GM18868 (cell line): ENCODE data around the gene CPZ.

ENCODE experiments used
- ATAC-seq: cut with Tn5 transposase; IDR thresholded peaks from one replicate; pipeline ENCODE4 v1.9.1; 2021; ENCODE audit warnings: mild to moderate bottlenecking, moderate library complexity; ENCODE audit not compliant: unreplicated experiment

The CPZ gene

DNA sequence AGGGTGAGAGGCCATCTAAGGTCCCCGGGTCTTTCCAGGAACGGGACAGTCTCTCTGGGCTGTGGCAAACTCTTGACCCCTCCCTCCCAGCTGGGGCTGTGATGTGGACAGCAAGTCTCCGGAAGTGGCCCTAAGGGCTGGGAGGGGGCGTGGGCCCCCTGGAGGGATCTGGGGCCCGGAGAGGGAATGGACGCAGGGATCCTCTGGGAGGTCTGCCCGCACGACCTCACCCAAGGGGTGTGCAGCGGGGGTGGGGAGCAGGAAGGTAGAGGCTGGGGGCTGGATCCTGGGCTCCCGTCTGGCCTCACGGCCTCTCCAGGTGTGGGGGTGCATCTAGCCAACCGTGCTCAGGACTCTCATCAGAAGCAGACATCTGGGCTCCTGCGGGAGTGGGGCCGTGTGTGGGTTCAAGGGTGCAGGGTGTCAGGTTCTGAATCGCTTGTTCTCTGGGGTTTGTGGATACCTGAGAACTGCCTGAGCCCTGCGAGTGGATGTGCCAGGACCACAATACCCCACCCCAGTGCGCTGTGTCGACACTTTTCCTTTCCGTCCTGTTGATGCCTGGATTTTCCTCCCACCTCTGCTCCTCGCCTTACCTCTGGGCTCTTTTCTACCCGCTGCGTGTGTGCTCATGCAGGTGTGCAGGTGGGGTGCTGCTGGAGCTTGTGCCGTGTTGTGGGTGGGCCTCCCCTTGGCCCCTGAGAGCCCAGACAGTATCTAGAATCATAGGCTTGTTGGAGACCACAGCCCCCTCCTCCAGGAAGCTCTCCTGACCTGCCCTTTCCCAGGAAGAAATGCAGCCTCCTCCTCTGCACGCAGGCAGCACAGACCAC lies 915 bp downstream of the CPZ start:
- no peak for ATAC-seq

DNA sequence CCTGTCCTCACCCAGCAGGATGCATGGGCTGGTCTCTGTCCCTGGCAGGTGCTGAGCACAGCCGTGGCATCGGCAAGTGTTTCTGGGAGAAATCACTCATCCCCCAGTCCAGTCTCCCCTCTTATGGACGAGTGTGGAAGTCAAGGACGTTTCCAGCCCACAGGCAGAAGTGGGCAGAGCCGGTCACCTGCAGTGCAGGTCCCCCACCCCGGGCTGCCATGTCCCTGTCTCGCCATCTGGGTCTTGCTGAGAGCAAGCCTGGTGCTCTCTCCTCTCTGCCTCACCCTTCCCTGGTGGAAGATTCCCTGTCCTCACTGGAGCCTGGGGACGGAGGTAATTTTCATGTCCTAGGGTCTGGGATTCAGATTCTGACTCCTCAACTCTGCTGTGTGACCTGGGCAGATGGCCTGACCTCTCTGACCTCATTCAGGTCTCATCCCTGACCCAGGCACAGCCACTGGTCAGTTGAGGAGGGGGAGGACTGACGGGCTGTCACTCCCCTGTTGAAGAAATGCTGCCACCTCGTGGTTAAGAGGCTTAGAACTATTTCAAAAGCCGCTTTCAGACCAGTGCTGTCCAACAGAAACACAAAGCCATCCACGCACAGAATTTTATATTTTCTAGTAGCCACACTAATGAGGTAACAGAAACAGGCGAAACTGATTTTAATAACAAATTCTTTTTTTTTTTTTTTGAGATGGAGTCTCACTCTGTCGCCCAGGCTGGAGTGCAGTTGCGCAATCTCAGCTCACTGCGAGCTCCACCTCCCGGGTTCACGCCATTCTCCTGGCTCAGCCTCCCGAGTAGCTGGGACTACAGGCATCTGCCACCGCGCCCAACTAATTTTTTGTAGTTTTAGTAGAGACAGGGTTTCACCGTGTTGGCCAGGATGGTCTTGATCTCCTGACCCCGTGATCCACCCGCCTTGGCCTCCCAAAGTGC lies 1.8 kb downstream of the CPZ start:
- no peak for ATAC-seq

DNA sequence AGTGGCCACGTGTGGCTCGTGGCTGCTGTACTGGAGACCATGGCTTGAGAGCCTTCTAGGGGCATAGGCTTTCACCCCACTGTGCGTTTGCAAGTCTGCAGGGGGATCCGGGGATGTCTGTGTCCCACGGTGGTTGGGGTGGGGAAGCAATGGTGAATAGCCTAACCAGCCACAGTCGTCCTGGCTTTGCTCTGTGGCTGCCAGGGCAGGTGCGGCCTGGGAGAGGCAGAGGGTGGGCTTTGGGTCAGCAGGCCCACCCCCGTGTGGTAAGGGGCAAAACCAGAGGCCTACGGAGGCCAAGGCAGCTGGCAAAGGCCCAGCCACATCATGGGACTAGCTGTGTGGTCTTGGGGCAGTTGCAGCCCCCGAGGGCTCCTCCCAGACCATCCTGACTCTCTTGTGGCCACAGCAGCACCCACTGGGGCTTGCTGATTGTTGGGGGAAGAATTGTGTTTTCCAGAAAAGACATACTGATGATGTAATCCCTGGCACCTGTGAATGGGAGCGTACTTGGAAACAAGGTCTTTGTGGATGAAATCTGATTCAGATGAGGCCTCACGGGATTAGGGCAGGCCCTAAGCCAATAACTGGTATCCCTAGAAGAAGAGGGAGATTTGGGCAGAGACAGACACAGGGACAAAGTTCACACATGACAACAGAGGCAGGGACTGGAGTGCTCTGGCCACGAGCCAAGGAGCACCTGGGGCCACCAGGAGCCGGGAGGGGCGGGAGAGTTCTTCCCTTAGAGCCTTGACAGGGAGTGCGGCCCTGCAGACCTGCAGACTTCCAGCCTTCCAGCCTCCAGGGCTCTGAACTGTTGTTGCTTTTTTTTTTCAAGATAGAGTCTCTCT lies 2.9 kb downstream of the CPZ start:
- ATAC-seq: no peak

DNA sequence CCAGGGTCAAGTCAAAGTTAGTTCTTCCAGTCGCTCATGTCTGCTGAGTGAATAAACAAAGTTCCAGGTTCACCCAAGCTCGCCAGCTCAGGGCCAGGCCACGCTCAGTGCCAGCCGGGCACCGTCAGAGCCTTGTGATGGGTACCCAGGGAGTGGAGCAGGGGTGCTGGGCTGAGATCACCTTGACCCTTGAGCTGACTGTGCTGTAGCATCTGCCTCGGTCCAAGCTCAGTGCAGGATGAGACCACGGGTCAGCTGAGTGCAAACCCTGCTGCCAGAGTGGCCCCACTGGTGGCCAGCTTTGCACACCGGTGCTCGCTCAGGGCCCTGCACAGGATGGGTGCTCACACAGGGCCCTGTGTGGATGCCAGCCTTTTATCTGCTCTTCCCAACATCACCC lies 4.3 kb downstream of the CPZ start:
- ATAC-seq: no peak

DNA sequence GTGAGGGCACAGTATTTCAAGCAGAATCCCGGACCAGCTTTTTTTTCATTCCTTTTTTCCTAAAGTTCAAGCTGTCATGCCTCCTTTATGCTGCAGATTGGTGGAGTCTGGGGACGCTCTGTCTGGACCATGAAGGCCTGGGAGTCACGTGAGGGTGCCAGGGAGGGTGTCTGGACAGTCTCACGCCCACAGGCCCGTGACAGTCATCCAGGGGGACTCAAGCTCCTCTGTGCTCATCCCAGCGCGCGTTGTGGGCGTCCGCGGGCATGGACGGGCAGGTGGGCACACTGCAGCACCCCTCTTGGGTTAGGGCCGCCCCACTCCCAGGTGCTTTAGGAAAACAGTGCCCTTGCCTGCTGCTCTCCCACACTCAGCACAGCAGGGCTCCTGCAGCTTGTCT lies 4.8 kb downstream of the CPZ start:
- no peak for ATAC-seq

DNA sequence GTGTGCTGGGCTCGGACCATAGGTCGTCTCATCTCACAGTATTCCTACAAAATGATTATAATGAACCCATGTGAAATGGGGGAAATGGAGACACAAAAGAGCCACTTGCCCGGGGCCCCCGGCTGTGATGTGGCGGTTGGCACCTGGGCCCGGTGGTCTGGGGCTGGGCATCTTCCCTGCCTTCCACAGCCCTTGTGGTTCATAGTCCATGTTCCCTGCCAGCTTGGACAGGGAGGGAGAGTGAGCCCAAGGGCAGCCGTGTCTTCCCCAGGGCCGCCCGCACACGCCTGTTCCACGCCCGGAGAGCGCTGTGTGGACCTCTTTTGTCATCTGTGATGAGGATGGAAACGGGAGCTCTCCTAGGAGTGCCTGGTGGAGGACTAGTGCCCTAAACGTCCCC lies 5.2 kb downstream of the CPZ start:
- ATAC-seq: no peak

DNA sequence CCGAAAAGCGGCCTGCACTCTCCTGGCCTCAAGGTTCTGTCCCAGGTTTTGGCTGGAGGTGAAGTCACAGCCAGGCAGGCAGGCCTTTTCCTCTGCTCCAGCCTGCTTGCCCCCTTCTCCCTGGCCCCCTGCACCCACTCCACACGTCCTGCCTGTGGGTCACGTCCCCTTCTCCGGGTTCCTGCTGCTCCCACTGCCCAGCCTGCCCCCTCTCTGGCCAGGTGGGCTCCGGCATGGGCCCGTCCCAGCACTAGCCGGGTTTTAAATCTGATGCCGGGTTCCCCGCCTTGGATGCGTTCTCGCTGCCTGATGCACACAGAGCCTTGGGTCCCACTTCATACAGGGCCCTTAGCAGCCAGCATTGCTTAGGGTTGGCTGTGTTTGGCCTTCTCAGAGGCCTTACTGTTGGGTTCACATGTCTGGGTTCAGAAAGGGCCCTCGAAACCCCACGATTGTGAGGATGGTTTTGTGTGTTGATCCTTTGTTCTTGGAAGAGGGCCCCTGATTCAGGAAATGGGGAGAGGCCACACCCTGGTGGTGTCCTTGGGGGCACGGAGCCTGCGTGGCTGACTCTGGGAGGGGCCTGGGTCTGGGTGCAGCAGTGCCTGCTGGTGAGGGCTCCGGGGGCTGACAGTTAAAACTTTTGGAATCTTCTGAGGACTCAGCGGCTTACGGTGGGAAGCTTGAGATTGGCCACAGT lies 6.0 kb downstream of the CPZ start:
- ATAC-seq: no peak

DNA sequence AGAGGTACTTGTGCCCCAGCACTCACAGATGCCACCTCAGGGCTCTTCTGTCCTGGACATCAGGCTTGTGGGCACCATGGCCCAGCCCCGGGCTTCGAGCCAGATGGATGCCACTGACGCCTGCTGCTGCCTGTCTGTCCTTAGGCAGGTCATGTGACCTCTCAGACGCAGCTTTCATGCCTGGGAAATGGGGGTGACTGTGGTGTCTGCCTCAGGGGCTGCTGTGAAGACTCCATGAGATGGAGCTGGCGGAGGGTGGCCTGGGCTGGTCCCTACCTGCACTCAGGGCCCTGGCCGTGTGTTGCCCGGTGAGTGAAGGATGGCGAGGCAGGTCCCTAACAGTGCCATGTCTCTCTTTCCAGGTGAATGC lies 6.5 kb downstream of the CPZ start:
- ATAC-seq: no peak

DNA sequence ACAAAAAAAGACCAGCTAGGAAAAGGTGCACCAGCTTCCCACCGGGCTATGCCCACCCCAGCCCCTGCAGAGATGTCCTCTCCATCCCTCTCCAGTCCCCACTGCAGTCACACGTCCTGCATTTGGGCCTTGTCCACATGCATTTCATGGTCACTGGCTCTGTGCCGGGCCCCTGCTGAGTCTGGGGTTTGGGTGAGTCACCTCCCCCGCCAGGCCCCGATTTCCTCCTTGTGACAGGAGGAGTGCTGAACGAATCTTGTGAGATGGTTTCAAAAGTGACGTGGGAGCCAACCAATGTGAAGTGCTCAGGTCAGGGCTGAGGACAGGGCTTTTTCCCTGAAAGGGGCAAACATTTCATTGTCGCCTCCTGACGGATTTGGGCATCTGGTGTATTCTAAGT lies 7.1 kb downstream of the CPZ start:
- ATAC-seq: no peak

DNA sequence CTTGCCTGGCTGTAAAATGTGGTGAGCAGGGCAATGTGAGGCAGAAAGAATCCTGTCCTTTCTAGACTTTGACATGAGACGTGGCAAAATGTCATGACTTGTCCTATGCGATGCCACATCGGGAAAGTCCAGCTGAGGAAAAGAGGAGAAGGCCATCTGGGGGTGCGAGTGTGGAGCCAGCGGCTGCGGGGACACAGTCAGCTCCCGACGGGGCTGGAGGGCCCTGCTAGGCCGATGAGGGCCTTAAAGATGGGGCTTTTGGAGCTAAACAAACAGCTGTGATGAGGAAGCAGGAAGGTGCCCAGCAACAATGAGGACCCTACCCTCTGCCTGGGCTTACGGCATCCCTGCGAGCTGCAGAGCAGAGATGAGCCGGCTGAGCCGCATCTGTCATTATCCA lies 7.7 kb downstream of the CPZ start:
- ATAC-seq: no peak

DNA sequence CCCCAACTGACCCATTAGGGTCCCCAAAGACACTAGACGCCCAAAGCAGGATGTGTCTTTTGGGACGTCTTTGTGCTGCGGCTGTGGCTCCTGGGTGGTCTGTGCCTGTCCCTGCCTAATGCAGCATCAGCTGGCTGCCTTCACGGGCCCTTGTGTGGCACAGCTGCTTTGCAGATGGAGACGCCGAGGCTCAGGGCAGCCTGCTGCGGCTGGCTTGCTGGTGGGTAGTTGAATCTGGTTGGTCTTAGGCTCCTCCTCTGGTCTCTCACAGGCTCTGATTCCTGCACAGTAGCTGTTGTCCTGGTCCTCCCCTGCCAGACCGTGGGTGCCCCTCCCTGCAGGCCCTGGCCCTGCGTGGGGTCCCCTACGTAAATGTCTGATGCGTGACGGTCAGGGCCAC lies 8.1 kb downstream of the CPZ start:
- no peak for ATAC-seq

DNA sequence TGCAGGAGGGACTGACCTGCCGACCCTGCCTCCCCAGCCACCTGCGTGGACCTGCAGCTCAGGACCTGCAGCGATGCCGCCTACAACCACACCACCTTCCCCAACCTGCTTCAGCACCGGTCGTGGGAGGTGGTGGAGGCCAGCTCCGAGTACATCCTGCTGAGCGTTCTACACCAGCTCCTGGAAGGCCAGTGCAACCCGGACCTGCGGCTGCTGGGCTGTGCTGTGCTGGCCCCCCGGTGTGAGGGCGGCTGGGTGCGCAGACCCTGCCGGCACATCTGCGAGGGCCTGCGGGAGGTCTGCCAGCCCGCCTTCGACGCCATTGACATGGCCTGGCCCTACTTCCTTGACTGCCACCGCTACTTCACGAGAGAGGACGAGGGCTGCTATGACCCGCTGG lies 8.5 kb downstream of the CPZ start:
- ATAC-seq: no peak

DNA sequence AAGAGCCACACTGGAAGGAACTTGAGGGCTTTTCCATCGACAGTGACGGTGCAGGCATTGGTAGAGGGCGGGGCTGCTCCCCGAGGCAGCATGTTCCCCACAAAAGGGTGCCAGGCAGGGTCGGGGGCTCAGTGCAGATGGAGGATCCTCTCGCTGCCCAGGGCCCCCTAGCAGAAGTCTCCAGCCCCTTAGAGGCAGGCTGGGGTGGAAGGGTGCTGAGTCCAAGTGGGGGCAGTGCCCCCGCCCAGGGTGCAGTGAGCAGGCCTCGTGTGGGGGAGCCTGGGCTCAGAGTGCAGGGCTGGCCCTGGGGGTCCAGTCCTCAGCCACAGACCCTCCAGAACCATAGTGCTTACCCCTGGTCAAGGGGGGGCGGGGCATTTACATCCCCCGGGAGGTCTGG lies 9.0 kb downstream of the CPZ start:
- no peak for ATAC-seq

DNA sequence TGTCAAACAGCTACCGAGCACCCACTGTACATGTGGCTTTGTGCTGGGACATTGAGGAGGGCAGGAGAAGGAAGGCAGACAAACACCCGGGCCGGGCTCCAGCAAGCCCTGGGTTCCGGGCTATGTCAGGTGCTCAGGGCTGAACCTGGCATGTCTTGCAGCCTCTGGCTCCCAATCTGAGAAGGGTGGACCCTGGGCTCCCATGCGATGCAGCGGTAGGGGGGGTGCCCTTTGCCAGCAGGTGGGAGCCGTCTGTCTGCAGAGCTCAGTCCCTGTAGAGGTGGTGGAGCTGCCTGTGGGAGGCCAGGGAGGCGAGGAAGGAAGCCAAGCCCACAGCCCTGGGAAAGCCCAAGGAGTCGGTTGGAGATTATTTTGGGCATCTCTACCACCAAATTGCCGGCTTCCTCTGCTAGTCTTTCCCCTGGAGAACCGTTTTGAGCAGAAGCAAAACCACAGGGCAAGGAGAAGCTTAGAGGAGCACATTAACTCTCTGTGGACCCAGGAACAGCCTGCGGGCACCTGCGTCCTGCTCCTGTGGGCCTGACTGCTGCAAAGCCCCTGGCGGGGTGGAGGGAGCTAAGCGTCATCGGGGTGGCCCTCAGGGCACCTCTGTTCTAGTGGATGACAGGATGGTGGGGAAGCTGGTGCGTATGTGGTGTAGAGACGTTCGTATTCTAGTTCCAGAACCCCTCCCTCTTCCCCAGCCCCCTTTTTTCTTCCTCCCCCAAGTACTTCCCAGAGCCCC lies 10.3 kb downstream of the CPZ start:
- ATAC-seq: no peak

DNA sequence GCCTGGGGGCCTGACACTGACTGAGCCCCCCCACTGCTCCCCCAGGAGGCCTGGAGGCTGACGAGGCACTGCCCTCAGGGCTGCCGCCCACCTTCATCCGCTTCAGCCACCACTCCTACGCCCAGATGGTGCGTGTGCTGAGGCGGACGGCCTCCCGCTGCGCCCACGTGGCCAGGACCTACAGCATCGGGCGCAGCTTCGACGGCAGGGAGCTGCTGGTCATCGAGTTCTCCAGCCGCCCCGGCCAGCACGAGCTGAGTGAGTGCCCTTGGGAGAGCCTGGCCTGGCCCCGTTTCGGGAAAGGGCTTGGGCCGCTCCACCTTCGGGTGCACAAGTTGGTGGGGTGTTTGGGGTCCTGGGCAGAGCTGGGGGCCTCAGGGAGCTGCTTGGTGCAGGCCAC lies 11.4 kb downstream of the CPZ start:
- ATAC-seq: no peak

DNA sequence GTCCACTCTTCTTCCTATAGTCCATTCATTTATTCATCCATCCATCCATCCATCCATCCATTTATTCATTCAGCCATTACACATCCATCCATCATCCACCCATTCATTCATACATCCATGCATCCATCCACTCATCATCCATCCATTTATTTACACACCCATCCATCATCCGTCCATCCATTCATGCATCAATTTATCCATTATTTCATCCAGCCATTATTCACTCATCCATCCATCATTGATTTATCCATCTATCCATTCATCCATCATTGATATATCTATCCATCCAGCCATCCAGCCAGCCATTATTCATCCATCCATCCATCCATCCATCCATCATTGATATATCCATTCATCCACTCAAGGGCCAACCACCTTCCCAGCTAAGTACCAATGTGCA lies 12.7 kb downstream of the CPZ start:
- no peak for ATAC-seq

DNA sequence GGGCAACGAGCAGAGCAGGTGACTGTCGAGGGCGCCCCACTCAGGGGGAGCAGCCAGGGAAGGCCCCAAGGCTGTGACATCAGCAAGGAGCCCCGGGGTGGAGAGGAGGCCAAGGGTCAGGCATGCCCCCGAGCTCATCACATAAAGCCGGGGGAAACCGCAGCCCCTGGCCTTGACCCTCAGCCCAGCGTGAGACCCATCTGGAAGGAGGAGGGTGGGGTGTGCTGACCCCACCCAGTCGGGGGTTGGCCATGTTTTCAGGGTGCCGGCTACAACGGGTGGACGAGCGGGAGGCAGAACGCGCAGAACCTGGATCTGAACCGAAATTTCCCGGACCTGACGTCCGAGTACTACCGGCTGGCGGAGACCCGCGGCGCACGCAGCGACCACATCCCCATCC lies 13.9 kb downstream of the CPZ start:
- ATAC-seq: no peak

DNA sequence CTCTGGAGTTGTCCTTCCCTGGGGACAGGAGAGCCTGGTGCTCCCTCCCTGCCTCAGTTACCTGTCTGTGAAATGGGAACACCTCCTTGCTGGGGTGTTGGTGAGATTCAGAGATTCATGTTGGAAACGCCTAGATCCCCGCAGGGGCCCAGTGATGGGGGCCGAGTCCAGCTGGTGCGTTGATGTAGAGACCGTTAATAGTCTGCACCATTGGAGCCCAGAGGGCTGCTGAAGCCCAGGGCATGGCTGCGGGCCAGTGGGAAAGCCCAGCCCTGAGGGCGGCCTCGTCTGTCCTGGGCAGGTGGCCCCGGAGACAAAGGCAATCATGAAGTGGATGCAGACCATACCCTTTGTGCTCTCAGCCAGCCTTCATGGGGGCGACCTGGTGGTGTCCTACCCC lies 14.4 kb downstream of the CPZ start:
- no peak for ATAC-seq

DNA sequence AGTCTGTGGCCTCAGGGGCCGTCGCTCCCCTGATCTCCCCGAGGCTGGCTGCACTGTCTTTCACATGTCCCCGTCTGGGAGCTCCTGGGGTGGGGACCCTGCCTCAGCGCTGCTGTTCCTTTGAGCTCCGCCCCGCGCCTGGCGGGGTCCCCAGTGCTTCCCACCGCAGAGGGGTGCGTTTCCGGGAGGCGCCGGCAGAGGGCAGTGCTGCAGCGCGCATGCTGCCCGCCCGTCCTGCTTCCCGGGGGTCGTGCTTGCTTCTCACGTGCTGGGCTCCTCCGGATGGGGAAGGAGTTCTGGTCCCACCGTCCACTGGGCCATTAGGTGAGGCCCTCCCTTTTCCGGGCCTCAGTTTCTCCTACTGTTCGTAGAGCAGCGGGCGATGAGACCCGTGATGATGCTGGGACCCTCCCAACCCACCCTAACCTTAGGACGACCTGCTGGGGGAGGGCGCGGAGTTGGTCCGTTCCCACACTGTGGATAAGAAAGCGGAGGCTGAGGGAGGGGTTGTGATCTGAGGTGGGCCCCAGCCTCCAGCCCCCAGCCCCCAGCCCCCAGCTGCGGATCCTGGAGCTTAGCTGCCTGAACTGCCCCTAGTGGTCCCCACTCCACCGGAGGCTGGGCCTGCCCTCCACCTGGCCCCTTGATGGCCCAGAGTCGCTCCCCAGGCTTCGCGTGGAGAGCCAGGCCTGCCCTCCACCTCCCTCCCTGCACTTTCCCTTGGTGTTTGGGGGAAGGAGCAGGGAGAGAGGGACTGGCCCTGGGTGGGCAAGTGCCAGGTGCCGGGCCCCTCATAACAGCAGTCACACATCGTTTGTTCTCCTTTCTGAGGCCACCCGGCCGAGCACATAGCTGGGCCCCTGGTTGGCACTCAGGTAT lies 15.3 kb downstream of the CPZ start:
- no peak for ATAC-seq
